HEK293 (cell line): Measurements from ENCODE around the gene LHFPL3.

Experiments
- CTCF ChIA-PET: fragments of 350-600 bp; formaldehyde crosslinking; extraction: SDS; loops from one replicate; lab custom pipeline; 2021; ENCODE audit warnings: antibody characterized with exemption; lab: Yijun Ruan, JAX
- POLR2A ChIA-PET: fragments of 300-600 bp; formaldehyde crosslinking; extraction: SDS; loops from one replicate; lab custom pipeline; 2020; ENCODE audit warnings: antibody characterized with exemption, inconsistent platforms; lab: Yijun Ruan, JAX
- H3K27ac ChIP-seq: fragments of 200-500 bp; sonication (Bioruptor generic); 2 replicates; pipeline ENCODE4 v1.5.1; 2014; ENCODE audit warnings: low read depth, low read length, control low read depth, inconsistent platforms; ENCODE audit errors: extremely low read depth
- H3K36me3 ChIP-seq, 2 experiments: fragments of 200-500 bp in 1 of 2; sonication (Bioruptor generic) in 1 of 2; 1 replicate in 1 of 2; 2 replicates in 1 of 2; pipeline ENCODE4 v1.5.1; 2014 to 2017; ENCODE audit warnings: inconsistent platforms in 2 of 2, low read length in 2 of 2; ENCODE audit not compliant: control insufficient read depth in 2 of 2, insufficient read depth in 1 of 2
- H3K4me1 ChIP-seq: fragments of 200-500 bp; sonication (Bioruptor generic); 2 replicates; pipeline ENCODE4 v1.5.1; 2014; ENCODE audit warnings: mild to moderate bottlenecking, low read length, inconsistent platforms; ENCODE audit not compliant: control insufficient read depth, insufficient read depth
- H3K4me3 ChIP-seq: 2 replicates; pipeline ENCODE4 v1.5.1; 2011; ENCODE audit warnings: low read depth, mild to moderate bottlenecking, control low read depth, low read length, moderate library complexity
- H3K9me3 ChIP-seq: fragments of 200-500 bp; sonication (Bioruptor generic); 2 replicates; pipeline ENCODE4 v1.5.1; 2014; ENCODE audit warnings: low read depth, low read length, inconsistent platforms; ENCODE audit not compliant: control insufficient read depth, insufficient read depth
- GFI1B ChIP-seq: fragments of 450-650 bp; formaldehyde crosslinking; IDR thresholded peaks from 2 replicates; pipeline ENCODE4 v1.5.1; 2016; ENCODE audit warnings: missing biosample characterization, missing genetic modification characterization
- HOXA7 ChIP-seq: sonication (generic); formaldehyde crosslinking; IDR thresholded peaks from 2 replicates; pipeline ENCODE4 v1.8.1; 2022; ENCODE audit warnings: missing genetic modification reagents, borderline replicate concordance
- IKZF3 ChIP-seq: fragments of 450-650 bp; IDR thresholded peaks from 2 replicates; pipeline ENCODE4 v1.5.0; 2018; ENCODE audit warnings: missing biosample characterization, mild to moderate bottlenecking, missing genetic modification characterization, moderate library complexity
- SP2 ChIP-seq: fragments of 450-650 bp; formaldehyde crosslinking; IDR thresholded peaks from 2 replicates; pipeline ENCODE4 v1.5.1; 2016; ENCODE audit warnings: missing biosample characterization, missing genetic modification characterization
- SP7 ChIP-seq: fragments of 450-650 bp; formaldehyde crosslinking; IDR thresholded peaks from 2 replicates; pipeline ENCODE4 v1.5.1; 2016; ENCODE audit warnings: missing biosample characterization, missing genetic modification characterization
- ZBTB10 ChIP-seq: fragments of 450-650 bp; formaldehyde crosslinking; IDR thresholded peaks from 2 replicates; pipeline ENCODE4 v1.5.1; 2016; ENCODE audit warnings: missing biosample characterization, missing genetic modification characterization
- ZBTB26 ChIP-seq: fragments of 450-650 bp; formaldehyde crosslinking; optimal IDR thresholded peaks from 2 replicates; pipeline ENCODE3; 2016; ENCODE audit warnings: missing biosample characterization, mild to moderate bottlenecking, missing genetic modification characterization
- ZFP3 ChIP-seq: fragments of 450-650 bp; formaldehyde crosslinking; IDR thresholded peaks from 2 replicates; pipeline ENCODE4 v1.5.1; 2016; ENCODE audit warnings: low read depth, missing biosample characterization, missing genetic modification characterization
- ZFP37 ChIP-seq: fragments of 450-650 bp; formaldehyde crosslinking; IDR thresholded peaks from 2 replicates; pipeline ENCODE4 v1.5.1; 2016; ENCODE audit warnings: missing biosample characterization, missing genetic modification characterization
- ZNF138 ChIP-seq: fragments of 450-650 bp; formaldehyde crosslinking; IDR thresholded peaks from 2 replicates; pipeline ENCODE4 v1.5.1; 2016; ENCODE audit warnings: missing biosample characterization, missing genetic modification characterization, borderline replicate concordance
- ZNF223 ChIP-seq: fragments of 450-650 bp; formaldehyde crosslinking; IDR thresholded peaks from 2 replicates; pipeline ENCODE4 v1.5.1; 2016; ENCODE audit warnings: missing biosample characterization, missing genetic modification characterization
- ZNF23 ChIP-seq: fragments of 450-650 bp; formaldehyde crosslinking; IDR thresholded peaks from 2 replicates; pipeline ENCODE4 v1.5.1; 2016; ENCODE audit warnings: missing biosample characterization, missing genetic modification characterization, borderline replicate concordance
- ZNF37A ChIP-seq: fragments of 450-650 bp; IDR thresholded peaks from 2 replicates; pipeline ENCODE4 v1.5.1; 2018; ENCODE audit warnings: missing biosample characterization, missing genetic modification characterization
- ZNF394 ChIP-seq: fragments of 450-650 bp; formaldehyde crosslinking; IDR thresholded peaks from 2 replicates; pipeline ENCODE4 v1.5.1; 2016; ENCODE audit warnings: missing biosample characterization, missing genetic modification characterization, mild to moderate bottlenecking, moderate library complexity, borderline replicate concordance
- ZNF501 ChIP-seq: fragments of 450-650 bp; formaldehyde crosslinking; IDR thresholded peaks from 2 replicates; pipeline ENCODE4 v1.5.1; 2016; ENCODE audit warnings: missing biosample characterization, missing genetic modification characterization
- ZNF544 ChIP-seq: fragments of 450-650 bp; formaldehyde crosslinking; IDR thresholded peaks from 2 replicates; pipeline ENCODE4 v1.5.0; 2017; ENCODE audit warnings: missing biosample characterization, missing genetic modification characterization
- ZNF561 ChIP-seq: fragments of 450-650 bp; IDR thresholded peaks from 2 replicates; pipeline ENCODE4 v1.5.1; 2018; ENCODE audit warnings: missing biosample characterization, missing genetic modification characterization, borderline replicate concordance
- ZNF596 ChIP-seq: fragments of 450-650 bp; IDR thresholded peaks from 2 replicates; pipeline ENCODE4 v1.5.0; 2018; ENCODE audit warnings: missing biosample characterization, mild to moderate bottlenecking, missing genetic modification characterization, moderate library complexity
- ZNF626 ChIP-seq: fragments of 450-650 bp; sonication (Bioruptor Pico); formaldehyde crosslinking; IDR thresholded peaks from 2 replicates; pipeline ENCODE4 v1.5.1; 2018; ENCODE audit warnings: missing biosample characterization, missing genetic modification characterization, inconsistent platforms
- ZSCAN30 ChIP-seq: fragments of 450-650 bp; IDR thresholded peaks from 2 replicates; pipeline ENCODE4 v1.5.1; 2018; ENCODE audit warnings: missing biosample characterization, mild to moderate bottlenecking, missing genetic modification characterization, moderate library complexity
- TF ChIP-seq, protein P1 (sequence below): fragments of 450-650 bp; formaldehyde crosslinking; IDR thresholded peaks from 2 replicates; pipeline ENCODE4 v1.5.0; 2017; ENCODE audit warnings: missing biosample characterization, missing genetic modification characterization, borderline replicate concordance
- TF ChIP-seq, protein P2 (sequence below): fragments of 450-650 bp; formaldehyde crosslinking; IDR thresholded peaks from 2 replicates; pipeline ENCODE4 v1.5.1; 2017; ENCODE audit warnings: missing biosample characterization, mild to moderate bottlenecking, missing genetic modification characterization, moderate library complexity

Gene LHFPL3

DNA sequence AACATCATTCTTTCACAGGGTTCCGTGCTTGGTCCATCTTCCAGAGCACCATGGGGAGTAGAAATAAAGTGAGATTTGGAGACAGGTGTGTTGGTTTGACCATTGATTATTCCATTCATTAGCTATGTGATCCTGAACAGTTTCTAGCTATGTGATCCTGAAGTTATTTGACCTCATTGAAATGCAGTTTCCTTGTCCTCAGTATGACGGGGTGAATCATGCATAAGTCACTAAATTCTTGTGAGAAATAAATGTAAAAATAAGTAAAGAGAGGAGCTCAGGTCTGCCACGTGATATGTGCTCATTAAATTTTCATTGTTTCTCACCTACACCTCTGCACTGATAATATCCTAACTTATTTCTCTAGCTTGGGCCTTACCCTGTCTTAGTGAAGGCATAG lies 34.1 kb upstream of the LHFPL3 start:
- H3K4me1 ChIP-seq: no peaks in the 10 kb centered on the region
- TF ChIP-seq ZNF23 (tag by site-specific recombination) (no peak), ZNF544 (tag by site-specific recombination) (no peak), IKZF3 (tag by site-specific recombination) (no peak), ZNF37A (tag by site-specific recombination) (no peak), ZSCAN30 (tag by site-specific recombination) (no peak)
- TF ChIP-seq, protein P1, sequence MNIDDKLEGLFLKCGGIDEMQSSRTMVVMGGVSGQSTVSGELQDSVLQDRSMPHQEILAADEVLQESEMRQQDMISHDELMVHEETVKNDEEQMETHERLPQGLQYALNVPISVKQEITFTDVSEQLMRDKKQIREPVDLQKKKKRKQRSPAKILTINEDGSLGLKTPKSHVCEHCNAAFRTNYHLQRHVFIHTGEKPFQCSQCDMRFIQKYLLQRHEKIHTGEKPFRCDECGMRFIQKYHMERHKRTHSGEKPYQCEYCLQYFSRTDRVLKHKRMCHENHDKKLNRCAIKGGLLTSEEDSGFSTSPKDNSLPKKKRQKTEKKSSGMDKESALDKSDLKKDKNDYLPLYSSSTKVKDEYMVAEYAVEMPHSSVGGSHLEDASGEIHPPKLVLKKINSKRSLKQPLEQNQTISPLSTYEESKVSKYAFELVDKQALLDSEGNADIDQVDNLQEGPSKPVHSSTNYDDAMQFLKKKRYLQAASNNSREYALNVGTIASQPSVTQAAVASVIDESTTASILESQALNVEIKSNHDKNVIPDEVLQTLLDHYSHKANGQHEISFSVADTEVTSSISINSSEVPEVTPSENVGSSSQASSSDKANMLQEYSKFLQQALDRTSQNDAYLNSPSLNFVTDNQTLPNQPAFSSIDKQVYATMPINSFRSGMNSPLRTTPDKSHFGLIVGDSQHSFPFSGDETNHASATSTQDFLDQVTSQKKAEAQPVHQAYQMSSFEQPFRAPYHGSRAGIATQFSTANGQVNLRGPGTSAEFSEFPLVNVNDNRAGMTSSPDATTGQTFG (tag by site-specific recombination): no peak
- no peaks in the 10 kb centered on the region for H3K9me3 ChIP-seq
- H3K36me3 ChIP-seq: no peaks in the 10 kb centered on the region
- ChIA-PET POLR2A (no interaction called here), CTCF (interaction anchor here (0.6 kb wide), 1 partner anchor 1149 kb away, joined by 6 read pairs; no protein-coding TSS in a partner anchor)
- no peak overlapping the region for H3K27ac ChIP-seq
- no peak overlapping the region for H3K4me3 ChIP-seq

DNA sequence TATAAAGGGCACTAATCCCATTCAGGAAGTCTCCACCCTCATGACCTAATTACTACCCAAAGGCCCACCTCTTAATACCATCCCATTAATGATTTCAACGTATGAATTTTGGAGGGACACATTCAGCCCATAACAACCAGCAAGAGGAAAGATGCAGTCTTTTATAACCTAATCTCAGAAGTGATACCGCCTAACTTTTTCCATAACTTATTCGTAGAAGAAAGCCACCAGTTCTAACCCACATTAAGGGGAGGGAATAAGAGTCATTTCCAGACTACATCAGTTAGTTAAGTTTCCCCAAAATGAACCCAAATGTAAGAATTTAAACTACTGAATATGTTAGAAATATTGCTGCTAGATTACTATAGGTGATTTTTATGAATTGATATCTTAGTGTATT lies 32.1 kb upstream of the LHFPL3 start:
- ChIA-PET POLR2A (no interaction called here), CTCF (interaction anchor here (0.7 kb wide), 1 partner anchor 22 kb away, joined by 3 read pairs; no protein-coding TSS in a partner anchor)
- no peaks in the 10 kb centered on the region for H3K4me1 ChIP-seq
- H3K9me3 ChIP-seq: no peaks in the 10 kb centered on the region
- no peak for TF ChIP-seq ZNF138 (tag by site-specific recombination)
- TF ChIP-seq ZNF561 (tag by site-specific recombination): no peak
- H3K4me3 ChIP-seq: no peak overlapping the region
- H3K27ac ChIP-seq: no peak overlapping the region
- no peaks in the 10 kb centered on the region for H3K36me3 ChIP-seq

DNA sequence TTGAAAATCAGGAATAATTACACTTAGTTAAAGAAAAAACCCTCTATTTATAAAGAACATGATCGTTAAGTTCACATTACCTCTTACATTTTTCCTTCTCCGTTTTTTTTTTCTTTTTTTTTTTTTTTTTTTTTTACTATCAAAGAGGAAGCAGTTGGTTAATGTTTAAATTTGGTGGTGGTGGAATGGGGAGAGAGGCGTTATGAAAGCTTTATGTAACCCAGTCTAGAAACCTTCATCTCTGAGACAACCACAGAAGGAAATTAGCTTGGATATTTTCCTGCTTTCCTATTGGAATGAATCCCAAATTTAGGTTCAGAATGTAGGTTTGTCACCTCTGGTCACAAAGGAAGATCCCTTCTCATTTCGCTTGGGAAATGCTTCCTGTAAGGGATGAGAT lies 31.5 kb upstream of the LHFPL3 start:
- TF ChIP-seq ZNF596 (tag by site-specific recombination) (no peak), ZNF223 (tag by site-specific recombination) (no peak), GFI1B (tag by site-specific recombination) (no peak), ZNF501 (tag by site-specific recombination) (no peak), SP2 (no peak), SP7 (tag by site-specific recombination) (no peak), ZNF394 (tag by site-specific recombination) (no peak), ZFP37 (tag by site-specific recombination) (no peak)
- TF ChIP-seq, all 188 proteins: peak for 0
- Histone ChIP-seq H3K4me1 (no peaks in the 10 kb centered on the region), H3K36me3 (no peaks in the 10 kb centered on the region), H3K27ac (no peak overlapping the region), H3K9me3 (no peaks in the 10 kb centered on the region), H3K4me3 (no peak overlapping the region)
- ChIA-PET CTCF (interaction anchor here (0.7 kb wide), 1 partner anchor 23 kb away, joined by 3 read pairs; no protein-coding TSS in a partner anchor), POLR2A (no interaction called here)

DNA sequence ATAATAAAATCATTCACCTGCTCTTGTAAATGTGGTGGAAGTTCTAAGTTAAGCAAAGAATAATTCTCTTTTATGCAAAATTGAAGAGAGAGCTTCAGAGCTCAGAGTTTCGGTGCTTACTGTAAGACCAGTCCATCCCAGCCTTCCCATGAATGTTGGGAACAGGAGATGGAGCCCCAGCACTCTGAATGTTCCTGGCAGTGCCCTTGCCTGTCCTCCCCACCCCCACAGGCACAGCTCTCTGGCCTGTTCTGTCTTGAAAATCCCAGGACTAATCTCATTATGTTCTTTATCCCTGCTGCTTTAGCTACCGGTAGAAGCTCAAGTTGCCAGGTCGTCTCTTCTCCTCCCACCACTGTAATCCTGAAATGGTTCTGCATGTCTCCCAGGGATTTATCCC lies 29.1 kb upstream of the LHFPL3 start:
- Histone ChIP-seq H3K36me3 (no peaks in the 10 kb centered on the region), H3K9me3 (no peaks in the 10 kb centered on the region), H3K4me3 (no peak overlapping the region), H3K4me1 (no peaks in the 10 kb centered on the region), H3K27ac (no peak overlapping the region)
- POLR2A ChIA-PET: no interaction called here
- CTCF ChIA-PET: no interaction called here
- TF ChIP-seq ZBTB10 (tag by site-specific recombination): no peak
- TF ChIP-seq HOXA7 (CRISPR knock-in tag): no peak
- no peak for TF ChIP-seq ZNF626 (tag by site-specific recombination)
- no peak for TF ChIP-seq ZFP3
- no peak for TF ChIP-seq ZBTB26 (tag by site-specific recombination)
- TF ChIP-seq, protein P2, sequence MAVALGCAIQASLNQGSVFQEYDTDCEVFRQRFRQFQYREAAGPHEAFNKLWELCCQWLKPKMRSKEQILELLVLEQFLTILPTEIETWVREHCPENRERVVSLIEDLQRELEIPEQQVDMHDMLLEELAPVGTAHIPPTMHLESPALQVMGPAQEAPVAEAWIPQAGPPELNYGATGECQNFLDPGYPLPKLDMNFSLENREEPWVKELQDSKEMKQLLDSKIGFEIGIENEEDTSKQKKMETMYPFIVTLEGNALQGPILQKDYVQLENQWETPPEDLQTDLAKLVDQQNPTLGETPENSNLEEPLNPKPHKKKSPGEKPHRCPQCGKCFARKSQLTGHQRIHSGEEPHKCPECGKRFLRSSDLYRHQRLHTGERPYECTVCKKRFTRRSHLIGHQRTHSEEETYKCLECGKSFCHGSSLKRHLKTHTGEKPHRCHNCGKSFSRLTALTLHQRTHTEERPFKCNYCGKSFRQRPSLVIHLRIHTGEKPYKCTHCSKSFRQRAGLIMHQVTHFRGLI: no peak
